Measurements from ENCODE around the gene NR2C1. TPM values are rescaled to one million over a fixed set of nuclear protein-coding genes. Genes with fewer than 3 reads are reported as not detected.
A peak's percentile ranks its signal among the peaks of the same experiment; 100 is the strongest.

NR2C1 gene
- total and polyA plus RNA-seq, 9 of the 15 experiments (the other 6 are each of a cell fraction or from before 2014, with no cell fraction given) = 8.5 to 42.4 (median 35.6) TPM

GRCh38 chr12:95117178-95117599 is 43.8 kb upstream of the NR2C1 start (continued):
- TF ChIP-seq, protein P1, sequence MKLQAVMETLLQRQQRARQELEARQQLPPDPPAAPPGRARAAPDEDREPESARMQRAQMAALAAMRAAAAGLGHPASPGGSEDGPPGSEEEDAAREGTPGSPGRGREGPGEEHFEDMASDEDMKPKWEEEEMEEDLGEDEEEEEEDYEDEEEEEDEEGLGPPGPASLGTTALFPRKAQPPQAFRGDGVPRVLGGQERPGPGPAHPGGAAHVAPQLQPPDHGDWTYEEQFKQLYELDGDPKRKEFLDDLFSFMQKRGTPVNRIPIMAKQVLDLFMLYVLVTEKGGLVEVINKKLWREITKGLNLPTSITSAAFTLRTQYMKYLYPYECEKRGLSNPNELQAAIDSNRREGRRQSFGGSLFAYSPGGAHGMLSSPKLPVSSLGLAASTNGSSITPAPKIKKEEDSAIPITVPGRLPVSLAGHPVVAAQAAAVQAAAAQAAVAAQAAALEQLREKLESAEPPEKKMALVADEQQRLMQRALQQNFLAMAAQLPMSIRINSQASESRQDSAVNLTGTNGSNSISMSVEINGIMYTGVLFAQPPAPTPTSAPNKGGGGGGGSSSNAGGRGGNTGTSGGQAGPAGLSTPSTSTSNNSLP (IDR thresholded peaks at IDR 0.05; ENCODE audit: borderline replicate concordance, low read depth, low read length) = peak; percentile 61; the same call in 1 of the 2 replicates
- no peak for TF ChIP-seq HNRNPLL (IDR thresholded peaks at IDR 0.05; ENCODE audit: low read depth, low read length, poor library complexity, severe bottlenecking)
- TF ChIP-seq CC2D1A (IDR thresholded peaks at IDR 0.05) = peak; percentile 70; the same call in 1 of the 2 replicates
- TF ChIP-seq RBM17 (IDR thresholded peaks at IDR 0.05; ENCODE audit: borderline replicate concordance, low read depth, low read length) = no peak
- TF ChIP-seq ZNF717 (CRISPR knock-in tag; IDR thresholded peaks at IDR 0.05) = no peak
- TF ChIP-seq NRF1 (conservative IDR thresholded peaks at IDR 0.05 in 1 of 2, IDR thresholded peaks at IDR 0.05 in 1 of 2) = no peak
- peak; percentile 13; the same call in 1 of the 2 replicates for TF ChIP-seq RB1 (IDR thresholded peaks at IDR 0.05; ENCODE audit: low read depth)
- TF ChIP-seq NFE2 (IDR thresholded peaks at IDR 0.05; ENCODE audit: low read depth) = peak; percentile 42; the same call in 1 of the 2 replicates
- no peak for TF ChIP-seq ZNF830 (CRISPR knock-in tag; IDR thresholded peaks at IDR 0.05)
- TF ChIP-seq PHF8 (IDR thresholded peaks at IDR 0.05; ENCODE audit: borderline replicate concordance, low read length) = no peak
- no peak for TF ChIP-seq SREBF1 (IDR thresholded peaks at IDR 0.05; ENCODE audit: borderline replicate concordance, low read depth, low read length)
- TF ChIP-seq RAD21 (CRISPR knock-in tag; conservative IDR thresholded peaks at IDR 0.05 in 1 of 2, IDR thresholded peaks at IDR 0.05 in 1 of 2) = peak; percentile 94 to 97
- no peak for TF ChIP-seq ZNF239 (CRISPR knock-in tag; IDR thresholded peaks at IDR 0.05)
- no peak for TF ChIP-seq NR1H2 (CRISPR knock-in tag; IDR thresholded peaks at IDR 0.05)
- TF ChIP-seq ARID2 (IDR thresholded peaks at IDR 0.05) = peak; percentile 84
- no peak for TF ChIP-seq SOX6 (IDR thresholded peaks at IDR 0.05)

Measured in K562 (cell line).